Esophagus squamous epithelium (tissue), 5 donors: ENCODE data around the gene THAP4. TPM values are rescaled to one million over a fixed set of nuclear protein-coding genes. Genes with fewer than 3 reads are reported as not detected.

Source experiments
- DNase-seq: peaks from one replicate; lab custom pipeline; 2025; lab: John Stamatoyannopoulos, UW
- H3K27ac ChIP-seq, 4 donors: fragments of 200-600 bp; sonication (generic); one replicate each; pipeline ENCODE4 v1.5.1; 2016 to 2019; ENCODE audit warnings: mild to moderate bottlenecking in 1 of 4
- H3K27me3 ChIP-seq, 4 donors: fragments of 200-600 bp; sonication (generic); 1 replicate in 3 of 4; 2 replicates in 1 of 4; pipeline versions ENCODE4 v1.5.1 to v1.6.0; 2017 to 2021; ENCODE audit warnings: antibody characterized with exemption in 1 of 4
- H3K36me3 ChIP-seq, 3 donors: fragments of 200-600 bp; sonication (generic); one replicate each; pipeline ENCODE4 v1.5.1; 2016 to 2019
- H3K4me1 ChIP-seq, 3 donors: fragments of 200-600 bp; sonication (generic); one replicate each; pipeline ENCODE4 v1.5.1; 2017 to 2019
- H3K4me3 ChIP-seq, 4 donors: fragments of 200-600 bp; sonication (generic); 1 replicate in 3 of 4; 2 replicates in 1 of 4; pipeline ENCODE4 v1.5.1; 2016 to 2019; ENCODE audit warnings: mild to moderate bottlenecking in 2 of 4, moderate library complexity in 1 of 4
- H3K9me3 ChIP-seq, 3 donors: fragments of 200-600 bp; sonication (generic); one replicate each; pipeline ENCODE4 v1.5.1; 2016 to 2019
- POLR2A ChIP-seq, 4 donors: fragments of 450-650 bp; IDR thresholded peaks; one replicate each; pipeline ENCODE4 v1.6.1; 2017; ENCODE audit warnings: antibody characterized with exemption in 4 of 4, mild to moderate bottlenecking in 4 of 4, moderate library complexity in 3 of 4
- WGBS, 2 donors: methylation state at CpG; one replicate each; pipeline ENCODE4 v1.1.5; 2018; 5-methylcytosine and 5-hydroxymethylcytosine counted together
- intact Hi-C: fragments of 100-400 bp; cut with DNase I; formaldehyde crosslinking; loops from one replicate; pipeline ENCODE4 v1.15.0; 2022
- total RNA-seq, 4 donors: library from RNA; depleted of rRNA; stranded (reverse); fragments of >200 nt; gene quantifications; one replicate each; pipeline ENCODE4 v1.1.0, GENCODE V29; 2016
- TF ChIP-seq, protein P1 (sequence below), 6 experiments: fragments of 450-650 bp in 4 of 6; fragments of 200-600 bp in 2 of 6; sonication (generic) in 2 of 6; IDR thresholded peaks; one replicate each; pipeline ENCODE4 v1.5.1; 2016 to 2019; ENCODE audit warnings: antibody characterized with exemption in 6 of 6, mild to moderate bottlenecking in 4 of 6, moderate library complexity in 4 of 6
- donor health status: DM: yes; HTN: yes; CAD: no.

THAP4 gene
- total RNA-seq, 4 donors from 2014 or later = 40.7 to 53.2 (median 46.4) TPM

DNA sequence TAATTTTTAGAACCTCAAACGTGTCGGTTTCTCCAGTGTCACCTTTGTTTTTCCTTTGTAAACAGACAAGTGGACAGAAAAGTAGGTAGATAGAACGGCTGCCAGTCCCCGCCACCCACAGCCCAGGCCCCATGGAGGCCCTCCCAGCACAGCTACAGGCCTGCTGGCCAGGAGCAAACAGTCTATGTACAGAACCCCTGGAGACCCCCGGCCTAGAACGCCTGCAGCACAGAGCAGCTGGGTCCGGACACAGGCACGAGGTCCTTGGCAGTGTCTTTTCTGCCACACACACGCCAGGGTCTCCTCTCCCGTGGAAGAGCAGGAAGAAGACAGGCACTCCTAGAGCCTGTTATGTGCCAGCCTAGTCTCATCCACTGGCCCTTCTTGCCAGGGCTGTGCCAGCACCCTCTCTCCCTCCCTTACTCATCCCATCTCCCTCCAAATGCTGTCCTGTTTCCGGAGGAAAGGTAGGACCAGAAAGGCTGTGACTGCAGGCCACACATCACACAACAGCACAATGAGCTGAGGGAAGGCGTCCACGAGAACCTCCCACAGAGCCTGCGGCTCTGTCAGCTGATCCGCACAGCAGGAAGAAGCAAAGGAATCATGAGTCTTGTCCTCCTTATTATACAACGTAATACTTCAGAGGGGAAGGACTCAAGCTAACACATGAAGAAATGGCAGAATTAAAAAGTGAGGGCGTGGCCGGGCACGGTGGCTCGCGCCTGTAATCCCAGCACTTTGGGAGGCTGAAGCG, 42.0 kb upstream of the THAP4 start:
- TF ChIP-seq, protein P1, sequence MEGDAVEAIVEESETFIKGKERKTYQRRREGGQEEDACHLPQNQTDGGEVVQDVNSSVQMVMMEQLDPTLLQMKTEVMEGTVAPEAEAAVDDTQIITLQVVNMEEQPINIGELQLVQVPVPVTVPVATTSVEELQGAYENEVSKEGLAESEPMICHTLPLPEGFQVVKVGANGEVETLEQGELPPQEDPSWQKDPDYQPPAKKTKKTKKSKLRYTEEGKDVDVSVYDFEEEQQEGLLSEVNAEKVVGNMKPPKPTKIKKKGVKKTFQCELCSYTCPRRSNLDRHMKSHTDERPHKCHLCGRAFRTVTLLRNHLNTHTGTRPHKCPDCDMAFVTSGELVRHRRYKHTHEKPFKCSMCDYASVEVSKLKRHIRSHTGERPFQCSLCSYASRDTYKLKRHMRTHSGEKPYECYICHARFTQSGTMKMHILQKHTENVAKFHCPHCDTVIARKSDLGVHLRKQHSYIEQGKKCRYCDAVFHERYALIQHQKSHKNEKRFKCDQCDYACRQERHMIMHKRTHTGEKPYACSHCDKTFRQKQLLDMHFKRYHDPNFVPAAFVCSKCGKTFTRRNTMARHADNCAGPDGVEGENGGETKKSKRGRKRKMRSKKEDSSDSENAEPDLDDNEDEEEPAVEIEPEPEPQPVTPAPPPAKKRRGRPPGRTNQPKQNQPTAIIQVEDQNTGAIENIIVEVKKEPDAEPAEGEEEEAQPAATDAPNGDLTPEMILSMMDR (IDR thresholded peaks at IDR 0.05) = no peak
- no peak for TF ChIP-seq POLR2A (IDR thresholded peaks at IDR 0.05)
- H3K36me3 ChIP-seq = peaks cover 4 to 87% (median 5%) of the 10 kb centered on the region in 3 donors
- no peak overlapping the region for H3K4me3 ChIP-seq
- 92% methylated on average over 18 to 22 of the region's 22 CpGs for whole genome bisulfite sequencing, 2 donors
- no peaks in the 10 kb centered on the region for H3K9me3 ChIP-seq
- intact Hi-C loops = no loop called here
- no peaks in the 10 kb centered on the region for H3K27me3 ChIP-seq
- H3K4me1 ChIP-seq = peaks cover 0 to 9% (median 0%) of the 10 kb centered on the region in 3 donors
- H3K27ac ChIP-seq = no peak overlapping the region
- DNase-seq = no peak

DNA sequence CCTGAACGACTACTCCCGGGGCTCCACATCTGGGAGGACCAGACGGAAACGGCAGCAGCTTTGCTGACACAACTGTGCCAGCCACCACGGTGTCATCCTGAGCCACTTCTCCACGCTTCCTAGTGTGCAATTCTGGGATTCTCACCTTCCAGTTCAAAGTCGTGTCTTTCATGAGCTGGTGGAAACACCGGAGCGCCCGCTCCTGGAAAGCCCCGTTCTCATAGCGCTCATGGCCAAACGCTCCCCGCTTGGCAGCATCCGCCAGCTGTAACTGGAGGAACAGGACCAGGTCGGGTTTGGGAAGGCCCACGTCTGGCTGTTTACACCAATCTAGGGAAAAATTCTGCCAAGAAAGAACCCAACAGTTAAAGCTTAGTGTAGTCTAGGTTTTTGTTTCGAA, 41.3 kb upstream of the THAP4 start:
- no peak overlapping the region for H3K27ac ChIP-seq
- 77 to 82% methylated on average over 14 to 18 of the region's 18 CpGs for WGBS, 2 donors

DNA sequence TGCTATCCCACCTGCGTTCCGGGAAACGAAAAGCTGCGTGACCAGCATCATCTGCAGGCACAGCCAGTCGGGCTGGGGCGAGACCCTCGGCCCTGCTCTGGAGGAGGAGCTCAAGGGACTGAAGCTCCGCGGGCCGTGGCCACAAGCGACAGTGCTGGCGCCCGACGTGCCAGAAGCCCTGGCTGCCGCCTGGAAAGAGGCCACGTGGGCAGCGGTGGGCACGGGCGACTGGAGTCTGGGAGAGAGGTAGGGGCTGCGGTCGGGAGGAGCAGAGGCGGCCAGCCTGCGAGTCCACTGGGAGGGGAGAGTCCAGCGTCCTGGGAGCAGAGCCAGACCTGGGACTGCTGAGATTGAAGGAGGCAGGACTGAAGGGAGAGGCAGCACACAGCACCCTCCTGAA, 40.4 kb upstream of the THAP4 start:
- H3K36me3 ChIP-seq = peaks cover 6 to 98% (median 10%) of the 10 kb centered on the region in 3 donors
- H3K4me1 ChIP-seq = peaks cover 0 to 9% (median 0%) of the 10 kb centered on the region in 3 donors
- 100% methylated on average over 1 of the region's 24 CpGs; no CpG with 5 or more reads in 1 of the 2 donors for WGBS, 2 donors
- no peaks in the 10 kb centered on the region for H3K9me3 ChIP-seq
- H3K27ac ChIP-seq = no peak overlapping the region
- TF ChIP-seq, protein P1 (IDR thresholded peaks at IDR 0.05) = no peak
- no peak for TF ChIP-seq POLR2A (IDR thresholded peaks at IDR 0.05)
- intact Hi-C loops = no loop called here
- H3K4me3 ChIP-seq = no peak overlapping the region
- H3K27me3 ChIP-seq = no peaks in the 10 kb centered on the region
- DNase-seq = no peak

More for the DNA sequence above, 41.3 kb upstream of the THAP4 start:
- intact Hi-C loops = no loop called here
- no peaks in the 10 kb centered on the region for H3K9me3 ChIP-seq
- peaks cover 0 to 9% (median 0%) of the 10 kb centered on the region in 3 donors for H3K4me1 ChIP-seq
- no peak for TF ChIP-seq POLR2A (IDR thresholded peaks at IDR 0.05)
- TF ChIP-seq, protein P1 (IDR thresholded peaks at IDR 0.05) = no peak
- no peak overlapping the region for H3K4me3 ChIP-seq
- peaks cover 4 to 93% (median 5%) of the 10 kb centered on the region in 3 donors for H3K36me3 ChIP-seq
- DNase-seq = no peak
- H3K27me3 ChIP-seq = no peaks in the 10 kb centered on the region

DNA sequence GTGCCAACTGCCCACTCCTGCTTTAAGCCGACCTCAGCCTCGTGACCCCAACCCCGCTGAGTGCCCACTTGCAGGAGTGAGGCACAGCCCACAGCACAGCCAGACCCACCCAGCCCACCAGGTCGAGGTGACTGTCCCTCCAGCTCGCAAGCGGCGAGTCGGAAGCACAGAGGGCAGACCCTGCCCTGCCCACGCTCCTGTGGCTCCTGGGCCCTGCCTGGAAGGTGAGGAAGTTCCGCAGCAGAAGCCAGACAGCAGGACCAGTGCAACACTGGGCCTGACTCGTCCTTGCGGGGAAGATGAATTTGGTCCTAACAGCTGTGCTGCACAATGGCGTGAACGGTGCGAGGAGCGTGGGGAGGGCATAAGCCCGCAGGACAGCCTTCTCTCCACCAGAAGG, 39.7 kb upstream of the THAP4 start:
- H3K27me3 ChIP-seq = no peaks in the 10 kb centered on the region
- peaks cover 0 to 9% (median 0%) of the 10 kb centered on the region in 3 donors for H3K4me1 ChIP-seq

DNA sequence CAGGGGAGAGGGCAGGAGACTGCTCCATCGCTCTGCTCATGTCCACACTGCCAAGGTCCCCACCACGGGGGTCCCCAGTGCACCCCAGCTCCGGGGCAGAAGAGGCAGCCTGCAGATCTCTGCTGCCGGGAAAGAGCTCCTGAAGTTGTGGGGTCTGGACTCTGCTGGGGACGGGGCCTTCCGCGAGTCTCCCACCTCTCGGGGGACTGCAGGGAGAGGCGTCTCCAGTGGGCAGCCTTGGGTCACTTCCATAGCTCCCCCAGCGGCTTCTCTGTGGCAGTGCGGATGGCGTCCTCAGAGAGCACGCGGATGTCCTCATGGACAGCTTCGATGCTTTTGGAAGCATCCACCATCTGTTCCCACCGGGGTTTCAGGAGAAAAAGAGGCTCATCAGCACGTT, 38.9 kb upstream of the THAP4 start:
- no peak overlapping the region for H3K4me3 ChIP-seq
- H3K9me3 ChIP-seq = no peaks in the 10 kb centered on the region
- no peaks in the 10 kb centered on the region for H3K27me3 ChIP-seq
- peaks cover 14 to 98% (median 17%) of the 10 kb centered on the region in 3 donors for H3K36me3 ChIP-seq
- WGBS, 2 donors = 71 to 92% methylated on average over 2 to 3 of the region's 17 CpGs
- TF ChIP-seq POLR2A (IDR thresholded peaks at IDR 0.05) = no peak
- TF ChIP-seq, protein P1 (IDR thresholded peaks at IDR 0.05) = no peak
- peaks cover 0 to 2% (median 0%) of the 10 kb centered on the region in 3 donors for H3K4me1 ChIP-seq
- DNase-seq = no peak
- intact Hi-C loops = no loop called here
- no peak overlapping the region for H3K27ac ChIP-seq

More for the DNA sequence above, 39.7 kb upstream of the THAP4 start:
- Histone ChIP-seq H3K9me3 (no peaks in the 10 kb centered on the region), H3K36me3 (peaks cover 11 to 98% (median 14%) of the 10 kb centered on the region in 3 donors), H3K4me3 (no peak overlapping the region), H3K27ac (no peak overlapping the region)
- TF ChIP-seq, protein P1 (IDR thresholded peaks at IDR 0.05) = no peak
- TF ChIP-seq POLR2A (IDR thresholded peaks at IDR 0.05) = no peak
- intact Hi-C loops = no loop called here
- 72 to 90% methylated on average over 2 to 6 of the region's 17 CpGs for WGBS, 2 donors
- DNase-seq = no peak
